Measurements from ENCODE around the gene PIP5K1C.

The PIP5K1C gene

GRCh38 chr19:3622224-3622623, 78.0 kb downstream of the PIP5K1C start:
- no peak for DNase-seq

- DNase-seq, result no peak
Observed at GRCh38 chr19:3621689-3622088, 78.6 kb downstream of the PIP5K1C start.

- DNase-seq, result no peak
Observed at GRCh38 chr19:3620817-3621547, 79.3 kb downstream of the PIP5K1C start.

- DNase-seq, result no peak
Observed at GRCh38 chr19:3620145-3620816, 80.0 kb downstream of the PIP5K1C start.

GRCh38 chr19:3619631-3620012, 80.6 kb downstream of the PIP5K1C start:
- DNase-seq, result no peak

- DNase-seq, result no peak
Observed at GRCh38 chr19:3618811-3619630, 81.2 kb downstream of the PIP5K1C start.

GRCh38 chr19:3618144-3618810, 82.0 kb downstream of the PIP5K1C start:
- DNase-seq, result no peak

- no peak for DNase-seq
Observed at GRCh38 chr19:3617463-3617862, 82.8 kb downstream of the PIP5K1C start.

- DNase-seq, result no peak
Observed at GRCh38 chr19:3615524-3616135, 84.6 kb downstream of the PIP5K1C start.

GRCh38 chr19:3614858-3615505, 85.3 kb downstream of the PIP5K1C start:
- no peak for DNase-seq

GRCh38 chr19:3613818-3614661, 86.2 kb downstream of the PIP5K1C start:
- peak; percentile 88 for DNase-seq

GRCh38 chr19:3612901-3613741, 87.1 kb downstream of the PIP5K1C start:
- DNase-seq, result no peak

GRCh38 chr19:3612330-3612729, 87.9 kb downstream of the PIP5K1C start:
- no peak for DNase-seq

- no peak for DNase-seq
Observed at GRCh38 chr19:3611841-3612240, 88.4 kb downstream of the PIP5K1C start.

- no peak for DNase-seq
Observed at GRCh38 chr19:3610745-3611717, 89.2 kb downstream of the PIP5K1C start.

GRCh38 chr19:3609779-3610719, 90.2 kb downstream of the PIP5K1C start:
- DNase-seq, result no peak

- no peak for DNase-seq
Observed at GRCh38 chr19:3608750-3609322, 91.4 kb downstream of the PIP5K1C start.

Measured in COR-L47 (cell line).